ENCODE results near the gene DLD. TPM values are rescaled to one million over a fixed set of nuclear protein-coding genes. Genes with fewer than 3 reads are reported as not detected.

Gene DLD
- total and polyA plus RNA-seq, 2 of the 8 experiments (the other 6 are each of a cell fraction or from before 2014, with no cell fraction given) = 63.7 to 88.5 TPM

DNA sequence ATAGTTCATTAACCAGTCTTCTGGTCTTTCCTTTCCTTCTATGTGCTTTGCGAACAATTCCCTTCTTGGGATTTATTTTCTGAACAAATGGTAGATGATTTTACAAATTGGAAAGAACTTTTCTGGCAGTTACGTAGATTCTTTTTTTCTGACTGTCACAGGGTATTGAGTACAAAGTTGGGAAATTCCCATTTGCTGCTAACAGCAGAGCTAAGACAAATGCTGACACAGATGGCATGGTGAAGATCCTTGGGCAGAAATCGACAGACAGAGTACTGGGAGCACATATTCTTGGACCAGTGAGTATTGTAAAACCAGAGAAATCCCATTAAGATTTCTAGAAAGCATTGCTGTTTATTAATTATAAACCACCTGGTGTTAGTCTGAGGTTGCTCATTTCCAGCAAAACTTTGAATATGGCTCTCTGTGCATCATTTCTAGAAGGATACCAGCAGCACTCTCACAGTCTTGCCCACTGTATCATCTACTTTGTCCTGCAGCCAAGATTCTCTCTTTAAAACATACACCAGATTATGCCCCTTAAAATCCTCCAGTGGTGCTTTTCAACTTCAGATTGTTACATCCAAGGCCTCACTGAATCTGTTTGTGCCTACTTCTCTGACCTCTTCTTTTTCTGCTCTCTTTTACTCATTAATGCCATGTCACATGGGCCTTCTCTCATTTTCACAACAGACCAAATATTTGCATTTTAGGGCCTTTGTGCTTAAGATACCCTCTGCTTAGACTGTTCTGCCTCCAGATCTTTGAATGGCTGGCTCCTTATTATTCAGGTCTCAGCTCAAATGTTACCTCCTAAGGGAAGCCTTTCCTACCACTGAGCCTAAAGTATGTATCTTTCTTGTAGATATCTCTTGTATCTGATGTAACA, 27.0 kb downstream of the DLD start:
- 86% methylated on average over 3 of the region's 3 CpGs; no CpG with 5 or more reads in 1 of the 2 experiments for WGBS, 2 experiments (ENCODE audit: extremely low coverage in 1 of 2, insufficient coverage in 1 of 2, insufficient read length in 1 of 2, insufficient replicate concordance in 2 of 2, low coverage in 1 of 2, low lambda C conversion rate in 2 of 2, missing lambda C conversion rate in 1 of 2)
- H4K5ac ChIP-seq (ENCODE audit: insufficient read length, low read depth, low read length) = no peak overlapping the region
- TF ChIP-seq KDM1A (IDR thresholded peaks at IDR 0.05; ENCODE audit: borderline replicate concordance, low read length) (no peak), NRF1 (IDR thresholded peaks at IDR 0.05; ENCODE audit: low read depth, low read length) (no peak), CBX5 (IDR thresholded peaks at IDR 0.05; ENCODE audit: low read depth, low read length) (no peak), ASH2L (IDR thresholded peaks at IDR 0.05; ENCODE audit: low read length) (no peak), JUN (IDR thresholded peaks at IDR 0.05; ENCODE audit: low read depth, low read length) (no peak), SP4 (IDR thresholded peaks at IDR 0.05; ENCODE audit: low read length) (no peak), RNF2 (IDR thresholded peaks at IDR 0.05; ENCODE audit: borderline replicate concordance, low read depth, low read length, missing control alignments, poor library complexity, severe bottlenecking) (no peak), SIX5 (IDR thresholded peaks at IDR 0.05; ENCODE audit: low read depth, low read length) (no peak)
- TF ChIP-seq, protein P1, sequence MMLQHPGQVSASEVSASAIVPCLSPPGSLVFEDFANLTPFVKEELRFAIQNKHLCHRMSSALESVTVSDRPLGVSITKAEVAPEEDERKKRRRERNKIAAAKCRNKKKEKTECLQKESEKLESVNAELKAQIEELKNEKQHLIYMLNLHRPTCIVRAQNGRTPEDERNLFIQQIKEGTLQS (IDR thresholded peaks at IDR 0.05; ENCODE audit: insufficient read depth, low read depth, low read length) = no peak
- TF ChIP-seq, protein P2, sequence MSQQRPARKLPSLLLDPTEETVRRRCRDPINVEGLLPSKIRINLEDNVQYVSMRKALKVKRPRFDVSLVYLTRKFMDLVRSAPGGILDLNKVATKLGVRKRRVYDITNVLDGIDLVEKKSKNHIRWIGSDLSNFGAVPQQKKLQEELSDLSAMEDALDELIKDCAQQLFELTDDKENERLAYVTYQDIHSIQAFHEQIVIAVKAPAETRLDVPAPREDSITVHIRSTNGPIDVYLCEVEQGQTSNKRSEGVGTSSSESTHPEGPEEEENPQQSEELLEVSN (IDR thresholded peaks at IDR 0.05) = no peak

More for the DNA sequence above, 27.0 kb downstream of the DLD start:
- Histone ChIP-seq H4K20me1 (replicated peaks in 1 of 2; ENCODE audit: control insufficient read depth in 1 of 2, insufficient read depth in 2 of 2, low read length in 2 of 2) (peaks cover 0 to 2% of the 10 kb centered on the region in 2 experiments), H3K4me2 (ENCODE audit: insufficient read depth in 1 of 2, low read depth in 2 of 2, low read length in 2 of 2) (no peak overlapping the region), H2BK12ac (ENCODE audit: low read depth, low read length) (no peak overlapping the region), H3K9me3 (ENCODE audit: insufficient read depth in 2 of 2, low read depth in 1 of 2, low read length in 1 of 2) (no peaks in the 10 kb centered on the region), H3K4me1 (replicated peaks in 1 of 4; ENCODE audit: control insufficient read depth in 3 of 4, insufficient read depth in 4 of 4, low read length in 3 of 4) (no peaks in the 10 kb centered on the region), H4K91ac (replicated peaks; ENCODE audit: insufficient read length, low read length) (no peak overlapping the region), H4K8ac (ENCODE audit: extremely low read depth, insufficient read depth, low read length) (no peak overlapping the region), H3K79me2 (ENCODE audit: control insufficient read depth in 1 of 2, insufficient read depth in 2 of 2, low read length in 2 of 2) (peaks cover 0 to 3% of the 10 kb centered on the region in 2 experiments; a peak in 1 of 4 replicates), H3K56ac (replicated peaks; ENCODE audit: insufficient read length, low read depth, low read length) (no peak overlapping the region), H2BK20ac (ENCODE audit: low read length) (no peak overlapping the region), H2AFZ (ENCODE audit: low read length) (no peak overlapping the region), H3K4ac (replicated peaks; ENCODE audit: insufficient read length, low read depth, low read length) (no peak overlapping the region), H3K23me2 (ENCODE audit: low read depth, low read length) (0 out of 2 replicates have a peak, but pooled peaks cover 1% of the 10 kb centered on the region), H3K36me3 (ENCODE audit: control insufficient read depth in 2 of 4, insufficient read depth in 4 of 4, low read length in 3 of 4) (peaks cover 8 to 55% (median 21%) of the 10 kb centered on the region in 4 experiments), H2BK5ac (ENCODE audit: low read depth, low read length) (no peak overlapping the region), H3K14ac (ENCODE audit: insufficient read length) (no peak overlapping the region), H3K79me1 (ENCODE audit: low read depth, low read length) (no peaks in the 10 kb centered on the region; the same call in 1 of the 2 replicates), H3K23ac (ENCODE audit: insufficient read length) (no peak overlapping the region), H2BK120ac (replicated peaks; ENCODE audit: low read depth, low read length) (no peak overlapping the region), H3K18ac (ENCODE audit: extremely low read depth, low read length) (no peak overlapping the region), H3K27me3 (replicated peaks in 1 of 4; ENCODE audit: control insufficient read depth in 3 of 4, extremely low read depth in 1 of 4, insufficient read depth in 3 of 4, low read length in 3 of 4) (no peaks in the 10 kb centered on the region), H3K9ac (replicated peaks in 1 of 4; ENCODE audit: extremely low read depth in 1 of 4, low read depth in 3 of 4, low read length in 3 of 4) (no peak overlapping the region), H2BK15ac (ENCODE audit: low read length) (no peak overlapping the region), H2AK5ac (ENCODE audit: low read depth, low read length) (no peak overlapping the region), H3K4me3 (ENCODE audit: extremely low read depth in 1 of 4, insufficient read depth in 2 of 4, low read depth in 3 of 4, low read length in 4 of 4) (no peak overlapping the region), H3K27ac (ENCODE audit: low read depth, low read length) (no peak overlapping the region)
- CTCF ChIA-PET (ENCODE audit: partially characterized antibody) = interaction anchor here (1.0 to 2.3 kb wide), 4 partner anchors 17 to 115 kb away, joined by 3 to 10 read pairs (median 3); no protein-coding TSS in a partner anchor
- no peak for DNase-seq (ENCODE audit: low read depth in 1 of 2, low spot score in 2 of 2)
- FAIRE-seq = no peak
- POLR2A ChIA-PET (ENCODE audit: partially characterized antibody) = interaction anchor here (1.7 kb wide), 1 partner anchor 9 kb away, joined by 8 read pairs; no protein-coding TSS in a partner anchor

Measured in H1 (cell line).